Adrenal gland (tissue), 12 donors: Measurements from ENCODE around the gene STARD10. TPM values are rescaled to one million over a fixed set of nuclear protein-coding genes. Genes with fewer than 3 reads are reported as not detected.

Experiments
- DNase-seq, 7 donors: peaks; one replicate each; pipeline ENCODE4 v3.0.0-alpha.2; 2019 to 2020
- H3K27ac ChIP-seq, 5 donors: fragments of 200-600 bp; sonication (generic) in 4 of 5; 1 replicate in 3 of 5; 2 replicates in 2 of 5; pipeline versions ENCODE4 v1.5.1 to v1.8.0; 2016 to 2020; ENCODE audit warnings: mild to moderate bottlenecking in 1 of 5
- H3K27me3 ChIP-seq: fragments of 200-600 bp; 2 replicates; pipeline ENCODE4 v1.8.0; 2021
- H3K36me3 ChIP-seq, 2 donors: fragments of 200-600 bp; replicated peaks in 1 of 2; 1 replicate in 1 of 2; 2 replicates in 1 of 2; pipeline versions ENCODE4 v1.5.1 to v1.8.0; 2018 to 2022
- H3K4me1 ChIP-seq, 2 donors: fragments of 200-600 bp; replicated peaks in 1 of 2; 1 replicate in 1 of 2; 2 replicates in 1 of 2; pipeline versions ENCODE4 v1.5.1 to v1.8.0; 2018 to 2021
- H3K4me3 ChIP-seq, 4 donors: fragments of 200-600 bp; sonication (generic) in 3 of 4; one replicate each; pipeline ENCODE4 v1.5.1; 2016 to 2018
- H3K9me3 ChIP-seq, 3 donors: fragments of 200-600 bp; sonication (generic) in 1 of 3; replicated peaks in 1 of 3; 1 replicate in 2 of 3; 2 replicates in 1 of 3; pipeline versions ENCODE4 v1.5.1 to v1.8.0; 2016 to 2021
- CTCF ChIP-seq, 6 experiments: fragments of 450-650 bp in 4 of 6; fragments of 200-600 bp in 2 of 6; sonication (generic) in 1 of 6; IDR thresholded peaks; 1 replicate in 5 of 6; 2 replicates in 1 of 6; pipeline versions ENCODE4 v1.5.1 to v1.8.0; 2016 to 2021; ENCODE audit warnings: antibody characterized with exemption in 6 of 6, mild to moderate bottlenecking in 2 of 6, moderate library complexity in 1 of 6
- POLR2A ChIP-seq, 2 donors: fragments of 450-650 bp; IDR thresholded peaks; one replicate each; pipeline ENCODE4 v1.6.1; 2017; ENCODE audit warnings: antibody characterized with exemption in 2 of 2, mild to moderate bottlenecking in 2 of 2, moderate library complexity in 1 of 2
- WGBS, 4 donors: extraction: QIAGEN DNeasy Blood & Tissue Kit in 2 of 4; methylation state at CpG; one replicate each; pipeline versions ENCODE4 v1.1.5 to v1.1.7; 2013 to 2017; 5-methylcytosine and 5-hydroxymethylcytosine counted together
- intact Hi-C, 2 donors: fragments of 100-400 bp; cut with DNase I; formaldehyde crosslinking; loops; one replicate each; pipeline versions ENCODE4 v1.14.1 to v1.15.0; 2022 to 2023
- polyA plus RNA-seq, 3 donors: library from polyadenylated mRNA; stranded (reverse); fragments of 200-250 nt in 2 of 3; fragments of 350-450 nt in 1 of 3; fragmentation: Illumina TruSeq in 1 of 3; extraction: RNeasy Lipid Tissue Mini Kit (QIAGEN cat#74804) in 1 of 3; gene quantifications; one replicate each; pipeline ENCODE4 v1.2.3, GENCODE V29; 2013 to 2014
- total RNA-seq, 9 donors: library from RNA; depleted of rRNA in 4 of 9; stranded (reverse); fragments of >200 nt in 4 of 9; fragments of 120-200 nt in 1 of 9; fragmentation: NEBNext Ultra II Directional in 1 of 9; extraction: Animal tissue kit (Norgen Biotek cat#: 25700) in 1 of 9; gene quantifications; one replicate each; pipeline versions ENCODE4 v1.1.0 to v1.2.4, GENCODE V29; 2013 to 2023
- donor health status: healthy with polysubstance abuse.
- donor health status: Bipolar disorder and iron deficiency.
- donor health status: DM: yes; HTN: yes; CAD: no.
- donor health status: DM: no; HTN: no; CAD: no.
- donor health status: DM: no; HTN: no; CAD: no.
- donor health status: DM: yes; HTN: yes; CAD: no.

The STARD10 gene
- total and polyA plus RNA-seq, 12 donors: 190 to 668 (median 350) TPM

- Histone ChIP-seq H3K4me1 (peaks cover 70 to 82% of the 10 kb centered on the region in 2 donors), H3K9me3 (no peaks in the 10 kb centered on the region), H3K27me3 (no peaks in the 10 kb centered on the region), H3K36me3 (no peaks in the 10 kb centered on the region), H3K4me3 (no peak overlapping the region), H3K27ac (peak overlapping the region in 4 of 5 donors; percentile 18 to 71 (median 40))
- TF ChIP-seq POLR2A (IDR thresholded peaks at IDR 0.05) (no peak), CTCF (IDR thresholded peaks at IDR 0.05) (no peak)
- no peak for DNase-seq
- 83 to 90% (median 87%) methylated on average over 5 to 6 of the region's 6 CpGs for WGBS, 4 donors
- intact Hi-C loops: no loop called here
These were observed 50.3 kb downstream of the STARD10 start for GRCh38 chr11:72743321-72744221.

DNA sequence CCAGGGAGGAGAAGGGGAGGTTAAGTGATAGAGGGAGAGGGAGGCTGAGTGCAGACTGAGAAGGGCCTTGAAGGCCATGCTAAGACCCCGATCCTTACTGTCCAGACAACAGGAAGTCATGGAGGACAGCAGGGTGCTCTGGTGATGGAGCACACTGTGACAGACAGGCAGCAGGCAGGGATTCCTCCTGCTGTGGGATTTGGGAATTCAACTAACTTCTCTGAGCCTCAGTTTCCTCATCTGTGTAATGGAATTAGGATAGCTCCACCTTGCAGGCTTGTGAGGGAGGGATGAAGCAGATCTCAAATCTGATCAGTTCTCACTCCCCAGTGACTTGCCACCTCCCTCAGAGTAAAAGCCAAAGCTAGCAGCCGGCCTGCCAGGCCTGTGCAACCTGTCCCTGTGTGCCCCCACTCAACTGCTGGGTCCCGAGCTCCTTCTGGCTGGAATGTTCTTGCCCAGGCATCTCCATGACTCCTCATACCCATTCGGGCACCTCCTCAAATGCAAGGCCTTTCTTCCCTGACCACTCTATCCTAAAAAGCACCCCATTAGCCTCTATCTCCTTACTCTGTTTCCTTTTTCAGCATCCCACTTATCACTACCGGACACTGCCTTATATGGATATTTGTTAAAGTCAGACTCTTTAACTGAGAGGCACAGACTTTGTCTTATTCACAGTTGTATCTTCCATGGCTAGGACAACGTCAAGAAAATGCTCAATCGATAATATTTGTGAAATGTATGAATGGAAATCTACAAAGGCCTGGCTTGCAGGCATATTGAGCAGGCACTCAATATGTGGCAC, 51.1 kb downstream of the STARD10 start:
- Histone ChIP-seq H3K27ac (peak overlapping the region in 4 of 5 donors; percentile 28 to 74 (median 71)), H3K27me3 (no peaks in the 10 kb centered on the region), H3K4me3 (no peak overlapping the region), H3K4me1 (peaks cover 70 to 86% of the 10 kb centered on the region in 2 donors), H3K9me3 (no peaks in the 10 kb centered on the region), H3K36me3 (no peaks in the 10 kb centered on the region)
- WGBS, 4 donors: 83 to 89% (median 85%) methylated on average over 7 of the region's 7 CpGs
- no peak for DNase-seq
- TF ChIP-seq POLR2A (IDR thresholded peaks at IDR 0.05) (no peak), CTCF (IDR thresholded peaks at IDR 0.05) (no peak)
- intact Hi-C loops: no loop called here

DNA sequence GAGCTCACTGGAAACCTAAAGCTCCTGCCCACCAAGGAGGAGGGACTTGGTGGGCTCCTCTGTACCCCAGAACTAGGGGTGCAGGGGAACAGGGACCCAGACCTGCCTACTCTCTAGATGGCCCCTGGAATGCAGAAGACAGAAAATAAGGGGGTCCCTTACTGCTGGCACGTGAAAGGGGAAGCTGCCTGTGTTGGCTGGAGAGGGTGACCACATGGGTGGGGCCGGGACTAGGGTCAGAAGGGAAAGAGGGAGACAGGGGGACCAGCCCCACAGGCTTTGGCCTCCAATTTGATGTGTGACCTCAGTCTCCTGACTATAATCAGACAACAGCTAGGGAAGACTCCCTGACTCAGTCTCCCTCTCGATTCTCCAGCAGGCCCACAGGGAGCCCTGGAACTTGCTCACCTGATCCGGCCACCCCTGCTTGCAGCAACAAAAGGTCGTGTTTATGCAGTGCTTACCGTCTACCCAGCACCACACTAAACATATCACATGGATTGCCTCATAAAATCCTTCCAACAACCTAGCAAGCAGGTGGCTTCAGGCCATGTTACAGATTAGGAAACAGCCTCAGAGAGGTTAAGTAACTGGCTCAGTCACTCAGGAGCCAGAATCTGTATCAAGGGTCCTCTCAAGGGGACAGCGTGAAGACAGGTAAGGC, 51.9 kb downstream of the STARD10 start:
- no peak for TF ChIP-seq POLR2A (IDR thresholded peaks at IDR 0.05)
- TF ChIP-seq CTCF (IDR thresholded peaks at IDR 0.05): no peak
- DNase-seq: peak in 1 of 7 donors; percentile 43
- H3K27me3 ChIP-seq: no peaks in the 10 kb centered on the region
- no peaks in the 10 kb centered on the region for H3K9me3 ChIP-seq
- H3K4me1 ChIP-seq: peaks cover 72 to 90% of the 10 kb centered on the region in 2 donors
- intact Hi-C loops: no loop called here
- H3K36me3 ChIP-seq: no peaks in the 10 kb centered on the region
- WGBS, 4 donors: 60 to 65% (median 60%) methylated on average over 6 to 7 of the region's 7 CpGs
- no peak overlapping the region for H3K4me3 ChIP-seq
- peak overlapping the region in 4 of 5 donors; percentile 28 to 74 (median 71) for H3K27ac ChIP-seq
